Activated T-cell treated with anti-CD3 and anti-CD28 coated beads for 48 hours (primary cell): Measurements from ENCODE around the gene WDR62.

Experiments used
- DNase-seq: peaks from one replicate; pipeline ENCODE4 v3.0.0-alpha.2; 2020; ENCODE audit warnings: low read depth

Gene WDR62

GRCh38 chr19:36079389-36079945, 24.8 kb downstream of the WDR62 start:
- no peak for DNase-seq

GRCh38 chr19:36081385-36081784, 26.7 kb downstream of the WDR62 start:
- DNase-seq = no peak

GRCh38 chr19:36081894-36082293, 27.2 kb downstream of the WDR62 start:
- no peak for DNase-seq

- no peak for DNase-seq
These were observed 28.2 kb downstream of the WDR62 start for GRCh38 chr19:36082916-36083315.

- no peak for DNase-seq
These were observed 29.7 kb downstream of the WDR62 start for GRCh38 chr19:36084231-36085009.

GRCh38 chr19:36086326-36086725, 31.6 kb downstream of the WDR62 start:
- no peak for DNase-seq

GRCh38 chr19:36089847-36090246, 35.1 kb downstream of the WDR62 start:
- no peak for DNase-seq

- no peak for DNase-seq
These were observed 36.4 kb downstream of the WDR62 start for GRCh38 chr19:36090910-36091695.

- no peak for DNase-seq
These were observed 37.9 kb downstream of the WDR62 start for GRCh38 chr19:36092566-36092965.

- DNase-seq = peak; percentile 10
These were observed 38.5 kb downstream of the WDR62 start for GRCh38 chr19:36093146-36093662.

GRCh38 chr19:36093687-36094086, 39.0 kb downstream of the WDR62 start:
- DNase-seq = no peak

- DNase-seq = no peak
These were observed 42.3 kb downstream of the WDR62 start for GRCh38 chr19:36097036-36097435.

GRCh38 chr19:36099166-36099785, 44.6 kb downstream of the WDR62 start:
- DNase-seq = no peak

GRCh38 chr19:36100476-36100875, 45.8 kb downstream of the WDR62 start:
- no peak for DNase-seq

GRCh38 chr19:36101550-36102327, 47.0 kb downstream of the WDR62 start:
- DNase-seq = no peak

GRCh38 chr19:36103040-36103626, 48.4 kb downstream of the WDR62 start:
- no peak for DNase-seq

- DNase-seq = no peak
These were observed 49.3 kb downstream of the WDR62 start for GRCh38 chr19:36103842-36104552.

GRCh38 chr19:36106441-36106840, 51.7 kb downstream of the WDR62 start:
- no peak for DNase-seq

- DNase-seq = no peak
These were observed 52.3 kb downstream of the WDR62 start for GRCh38 chr19:36106991-36107390.

GRCh38 chr19:36108684-36109083, 54.0 kb downstream of the WDR62 start:
- no peak for DNase-seq
